GM19025 (cell line): ENCODE measurements around the gene QSER1.

ENCODE experiments used
- ATAC-seq: cut with Tn5 transposase; IDR thresholded peaks from one replicate; pipeline ENCODE4 v1.9.1; 2021; ENCODE audit warnings: mild to moderate bottlenecking, low read depth, moderate library complexity; ENCODE audit not compliant: unreplicated experiment

Gene QSER1

DNA sequence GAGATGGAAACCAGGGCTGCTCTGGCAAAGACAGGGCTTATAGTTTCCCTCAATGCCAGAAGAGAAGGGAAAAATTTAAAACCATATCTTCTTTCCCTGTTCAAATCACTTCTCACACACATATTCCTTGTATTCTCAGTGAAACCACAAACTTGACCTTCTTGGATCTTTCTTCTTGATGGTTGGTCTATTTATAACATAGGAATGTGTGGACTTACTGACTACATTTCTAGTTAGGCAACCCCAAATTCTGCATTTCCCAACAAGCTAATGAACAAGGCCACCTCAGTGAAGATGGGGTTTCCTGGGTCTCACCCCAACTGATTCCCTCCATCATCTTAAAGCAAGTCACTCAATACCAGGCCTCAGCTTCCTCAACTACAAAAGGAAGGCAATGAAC is 3.8 kb upstream of the QSER1 start:
- no peak for ATAC-seq

- no peak for ATAC-seq
Observed at GRCh38 chr11:32890843-32891656, 1.6 kb upstream of the QSER1 start.

- no peak for ATAC-seq
Observed at GRCh38 chr11:32891657-32892354, 805 bp upstream of the QSER1 start.

- no peak for ATAC-seq
Observed at GRCh38 chr11:32893093-32893342, 407 bp downstream of the QSER1 start.

DNA sequence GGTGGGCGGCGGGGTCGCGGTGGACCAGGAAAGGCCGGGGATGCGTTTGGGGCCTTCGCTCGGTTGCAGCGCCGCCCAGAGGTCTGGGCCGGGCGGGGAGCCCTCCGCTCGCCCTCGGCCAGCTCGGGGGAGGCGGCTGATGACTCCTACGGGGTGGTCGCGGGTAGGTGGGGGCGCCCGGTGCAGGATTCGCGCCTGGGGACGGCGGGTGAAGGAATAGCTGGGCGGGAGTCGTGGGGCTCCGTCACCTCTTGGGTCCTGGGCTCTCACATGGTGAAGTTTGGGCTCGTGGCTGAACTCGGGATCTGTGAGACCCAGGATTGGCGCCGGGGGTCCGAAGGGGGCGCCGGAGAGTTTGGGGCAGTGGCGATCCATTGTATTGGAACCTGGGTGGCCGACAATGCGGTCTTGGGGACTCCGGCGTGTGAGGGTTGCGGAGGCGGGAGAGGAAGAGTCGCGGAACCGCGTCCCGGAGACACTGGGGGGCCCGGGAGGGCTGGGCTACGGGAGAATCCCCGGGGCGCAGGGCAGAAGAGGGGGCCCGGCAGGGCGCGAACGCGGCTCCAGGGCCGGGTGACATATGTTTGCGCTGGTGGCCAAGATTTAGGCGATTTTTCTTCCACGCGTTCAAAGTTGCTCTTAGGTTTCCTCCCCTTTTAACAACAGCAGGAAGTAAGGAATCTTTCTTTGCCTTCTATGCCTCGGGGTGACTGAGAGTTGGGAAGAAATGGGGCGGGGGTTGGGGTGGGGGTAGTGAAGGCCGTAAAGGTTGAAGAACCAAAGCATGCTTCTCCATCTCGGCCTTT is 935 bp downstream of the QSER1 start:
- ATAC-seq: peak; percentile 14

DNA sequence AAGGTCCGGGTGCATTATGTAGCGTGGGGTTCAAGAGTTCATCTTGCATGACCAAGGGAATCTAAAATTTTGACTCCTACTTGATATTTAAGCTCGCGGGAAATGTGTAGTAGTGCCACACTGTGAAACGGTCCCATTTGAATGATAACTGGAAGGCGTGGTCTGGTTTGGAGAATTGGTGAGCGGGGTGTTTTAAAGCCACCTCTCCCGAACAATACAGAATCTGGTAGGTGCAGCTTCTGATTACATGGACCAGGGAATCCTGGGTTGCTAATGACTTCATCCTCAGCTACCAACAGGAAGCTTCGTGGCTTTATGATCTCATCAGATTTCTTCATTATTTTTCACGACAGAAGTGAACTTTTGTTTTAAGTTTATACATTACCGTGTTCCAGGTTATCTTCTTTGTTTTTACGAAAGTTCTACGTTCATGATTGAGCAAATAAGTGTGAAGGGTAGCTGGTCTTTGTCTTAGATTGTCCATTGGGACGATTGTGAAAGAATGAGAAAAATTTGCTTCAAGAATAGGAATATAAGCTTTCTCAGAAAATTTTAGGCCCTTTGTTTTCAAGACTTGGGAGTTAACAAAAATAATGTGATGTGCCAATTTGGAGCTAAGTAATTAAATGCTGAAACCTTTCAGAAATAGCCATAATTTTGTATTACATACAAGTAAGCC is 1.7 kb downstream of the QSER1 start:
- no peak for ATAC-seq

DNA sequence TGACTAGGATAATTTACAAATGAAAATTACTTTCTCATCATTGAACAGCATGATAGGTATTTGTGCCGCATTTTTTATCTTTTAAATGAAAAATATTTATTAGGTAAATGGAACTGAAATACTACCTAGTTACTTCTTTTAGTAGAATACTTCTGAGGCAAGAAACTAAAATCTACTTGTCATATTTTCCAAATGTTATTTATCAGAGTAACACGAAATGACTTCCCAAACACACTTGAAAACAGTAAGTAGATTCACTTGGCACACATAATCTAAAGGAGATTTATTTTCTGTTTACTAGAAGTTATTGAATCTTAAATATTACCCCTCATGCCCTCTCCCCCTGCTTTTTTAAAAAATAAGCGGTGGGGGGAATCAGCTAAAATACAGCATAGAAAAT is 2.3 kb downstream of the QSER1 start:
- ATAC-seq: no peak

- ATAC-seq: no peak
Observed at GRCh38 chr11:32895471-32895870, 2.9 kb downstream of the QSER1 start.

GRCh38 chr11:32897103-32897502 is 4.5 kb downstream of the QSER1 start:
- no peak for ATAC-seq

DNA sequence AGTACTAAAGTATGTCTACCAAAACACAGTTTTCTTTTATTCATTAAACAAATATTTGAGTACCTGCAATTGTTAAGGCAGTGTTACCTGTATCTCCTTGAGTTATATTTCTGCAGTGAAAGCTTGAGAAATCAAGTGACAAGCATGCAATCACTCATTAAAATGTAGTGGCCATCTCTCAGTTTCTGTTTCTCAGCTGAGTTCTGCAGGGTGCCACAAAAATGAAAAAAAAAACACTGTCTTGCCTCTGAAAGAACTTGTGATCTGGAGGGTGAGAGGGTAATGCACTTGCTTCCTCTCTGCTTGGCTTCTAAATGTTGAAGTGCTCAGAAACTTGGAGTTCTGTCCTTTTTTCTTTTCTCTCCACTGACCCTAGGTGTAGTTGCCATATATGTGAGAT is 6.8 kb downstream of the QSER1 start:
- ATAC-seq: peak; percentile 81

DNA sequence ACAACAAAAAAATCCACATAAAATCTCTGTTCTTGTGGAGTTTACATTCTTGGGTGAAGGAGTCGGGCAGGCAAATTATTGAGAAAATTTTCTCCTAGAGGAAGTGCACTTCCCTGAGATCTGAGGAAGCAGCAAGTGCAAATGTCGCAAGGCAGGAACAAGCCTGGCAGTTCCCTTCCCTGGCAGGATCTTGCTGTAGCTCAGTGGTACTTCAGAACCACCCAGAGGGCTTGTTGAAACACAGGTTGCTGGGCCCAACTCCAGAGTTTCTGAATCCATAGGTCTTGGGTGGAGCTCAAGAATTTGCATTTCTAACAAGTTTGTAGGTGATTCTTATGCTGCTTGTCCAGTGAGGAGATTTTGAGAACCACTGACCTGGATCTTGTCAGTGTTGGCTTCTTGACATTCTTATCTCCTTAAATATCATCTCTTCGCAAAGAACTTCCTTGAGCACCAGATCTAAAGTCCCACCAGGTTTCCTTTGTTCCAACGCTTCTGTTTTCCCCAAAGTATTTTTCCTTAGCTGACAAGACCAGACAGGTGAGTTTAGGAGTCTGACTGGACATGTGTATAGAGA is 9.6 kb downstream of the QSER1 start:
- no peak for ATAC-seq

- no peak for ATAC-seq
Observed at GRCh38 chr11:32905028-32905667, 12.5 kb downstream of the QSER1 start.

DNA sequence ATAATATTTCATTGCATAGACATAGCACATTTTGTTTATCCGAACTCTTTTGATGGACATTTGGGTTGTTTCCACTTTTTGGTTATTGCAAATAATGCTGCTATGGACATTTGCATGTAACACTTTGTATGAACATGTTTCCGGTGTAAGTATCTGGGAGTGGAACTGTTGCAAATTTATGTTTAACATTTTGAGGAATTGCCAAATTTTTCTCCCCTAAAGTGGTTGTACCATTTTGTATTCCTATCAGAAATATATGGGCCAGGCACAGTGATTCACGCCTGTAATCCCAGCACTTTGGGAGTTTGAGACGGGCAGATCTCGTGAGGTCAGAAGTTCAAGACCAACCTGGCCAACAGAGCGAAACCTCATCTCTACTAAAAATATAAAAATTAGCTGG is 16.0 kb downstream of the QSER1 start:
- no peak for ATAC-seq

GRCh38 chr11:32911413-32911812 is 18.8 kb downstream of the QSER1 start:
- ATAC-seq: no peak

DNA sequence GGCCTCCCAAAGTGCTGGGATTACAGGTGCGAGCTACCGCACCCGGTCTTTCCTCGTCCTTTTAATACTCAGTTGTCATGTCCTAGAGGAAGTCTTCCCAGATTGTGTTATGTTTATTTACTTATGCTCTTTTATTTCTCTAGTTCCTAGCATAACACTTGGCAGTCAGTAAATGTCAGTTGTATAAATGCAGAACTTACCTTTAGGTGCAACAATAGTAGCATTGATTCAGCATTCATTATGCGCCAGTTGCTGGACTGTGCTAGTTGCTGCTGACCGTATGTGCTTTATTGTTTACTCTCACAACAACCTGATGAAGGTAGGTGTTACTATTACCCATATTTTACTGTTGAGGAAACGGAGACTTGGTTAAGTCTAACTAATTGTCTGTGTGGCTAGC is 20.8 kb downstream of the QSER1 start:
- ATAC-seq: no peak

- no peak for ATAC-seq
Observed at GRCh38 chr11:32916361-32916760, 23.8 kb downstream of the QSER1 start.

DNA sequence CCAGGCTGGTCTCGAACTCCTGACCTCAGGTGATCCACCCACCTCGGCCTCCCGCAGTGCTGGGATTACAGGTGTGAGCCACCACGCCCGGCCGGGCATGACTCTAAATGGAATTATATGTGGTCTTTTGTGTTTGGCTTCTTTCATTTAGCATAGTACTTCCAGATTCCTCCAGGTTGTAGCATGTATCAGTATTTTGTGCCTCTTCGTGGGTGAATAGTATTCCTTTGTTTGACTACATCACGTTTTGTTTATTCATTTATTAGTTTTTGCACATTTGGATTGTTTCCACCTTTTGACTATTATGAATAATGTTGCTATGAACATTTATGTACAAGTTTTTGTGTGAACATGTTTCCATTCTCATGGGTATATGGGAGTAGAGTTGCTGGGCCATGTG is 24.4 kb downstream of the QSER1 start:
- no peak for ATAC-seq

- ATAC-seq: no peak
Observed at GRCh38 chr11:32918427-32918826, 25.8 kb downstream of the QSER1 start.

- no peak for ATAC-seq
Observed at GRCh38 chr11:32919338-32919737, 26.7 kb downstream of the QSER1 start.

DNA sequence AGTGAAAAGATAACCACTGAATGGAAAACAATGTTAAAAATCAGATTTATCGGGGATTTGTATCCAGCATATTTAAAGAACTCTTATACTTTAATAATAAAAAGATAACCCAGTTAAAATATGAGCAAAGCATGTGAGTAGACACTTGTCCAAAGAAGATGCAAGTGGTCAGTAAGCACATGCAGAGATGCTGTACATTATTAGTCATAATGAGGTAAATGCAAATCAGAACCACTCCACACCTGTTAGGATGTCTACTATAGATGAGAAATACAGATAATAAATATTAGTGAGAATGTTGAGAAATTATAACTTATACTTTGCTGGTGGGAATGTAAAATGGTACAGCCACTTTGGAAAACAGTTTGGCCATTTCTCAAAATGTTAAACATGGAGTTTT is 28.0 kb downstream of the QSER1 start:
- no peak for ATAC-seq
